H1 (cell line): ENCODE data around the gene GRID1. TPM values are rescaled to one million over a fixed set of nuclear protein-coding genes. Genes with fewer than 3 reads are reported as not detected.

Experiments
- CTCF ChIA-PET: fragments of 300-600 bp; sonication (Branson Sonifier 250); formaldehyde crosslinking; loops from one replicate; lab custom pipeline; 2021; ENCODE audit not compliant: partially characterized antibody; lab: Charles Lee
- POLR2A ChIA-PET: fragments of 300-600 bp; sonication (Branson Sonifier 250); formaldehyde crosslinking; loops from one replicate; lab custom pipeline; 2021; ENCODE audit warnings: inconsistent platforms; ENCODE audit not compliant: partially characterized antibody; lab: Charles Lee
- DNase-seq, 2 experiments: peaks; one replicate each; pipeline versions ENCODE4 v3.0.0 to v3.0.0-alpha.2; 2010 to 2022; ENCODE audit warnings: low spot score in 2 of 2, low read depth in 1 of 2, mixed read lengths in 1 of 2
- FAIRE-seq: peaks from 2 replicates; lab custom pipeline; 2011; peaks lifted over from hg19 to GRCh38; lab: Jason Lieb, UNC
- H2AFZ ChIP-seq: 2 replicates; pipeline ENCODE4 v1.8.1; 2012; ENCODE audit warnings: low read length, inconsistent platforms
- H2AK5ac ChIP-seq: 2 replicates; pipeline ENCODE4 v1.6.1; 2013; ENCODE audit warnings: low read depth, low read length
- H2BK120ac ChIP-seq: replicated peaks from 2 replicates; pipeline ENCODE3; 2013; ENCODE audit warnings: low read depth, low read length, inconsistent platforms
- H2BK12ac ChIP-seq: 2 replicates; pipeline ENCODE4 v1.6.1; 2013; ENCODE audit warnings: low read depth, low read length
- H2BK15ac ChIP-seq: 2 replicates; pipeline ENCODE4 v1.6.1; 2013; ENCODE audit warnings: low read length
- H2BK20ac ChIP-seq: 2 replicates; pipeline ENCODE4 v1.6.1; 2013; ENCODE audit warnings: low read length
- H2BK5ac ChIP-seq: 2 replicates; pipeline ENCODE4 v1.6.1; 2013; ENCODE audit warnings: low read depth, low read length
- H3K14ac ChIP-seq: 2 replicates; pipeline ENCODE4 v1.6.1; 2013; ENCODE audit warnings: inconsistent platforms; ENCODE audit not compliant: insufficient read length
- H3K18ac ChIP-seq: 2 replicates; pipeline ENCODE4 v1.6.1; 2013; ENCODE audit warnings: low read length; ENCODE audit errors: extremely low read depth
- H3K23ac ChIP-seq: 2 replicates; pipeline ENCODE4 v1.6.1; 2013; ENCODE audit warnings: inconsistent platforms; ENCODE audit not compliant: insufficient read length
- H3K23me2 ChIP-seq: 2 replicates; pipeline ENCODE4 v1.6.1; 2013; ENCODE audit warnings: low read depth, low read length
- H3K27ac ChIP-seq: 2 replicates; pipeline ENCODE4 v1.6.1; 2011; ENCODE audit warnings: low read depth, low read length, inconsistent platforms
- H3K27me3 ChIP-seq, 4 experiments: replicated peaks in 1 of 4; 1 replicate in 1 of 4; 2 replicates in 3 of 4; pipeline versions ENCODE4 v1.6.1 to v1.8.1; 2011 to 2013; ENCODE audit warnings: low read length in 3 of 4, mild to moderate bottlenecking in 3 of 4, inconsistent platforms in 2 of 4, mixed read lengths in 2 of 4, moderate library complexity in 1 of 4; ENCODE audit not compliant: control insufficient read depth in 3 of 4, insufficient read depth in 3 of 4; ENCODE audit errors: extremely low read depth in 1 of 4
- H3K36me3 ChIP-seq, 4 experiments: 2 replicates each; pipeline versions ENCODE4 v1.6.1 to v1.8.1; 2011 to 2013; ENCODE audit warnings: mild to moderate bottlenecking in 4 of 4, low read length in 3 of 4, moderate library complexity in 2 of 4, control low read depth in 1 of 4, inconsistent platforms in 1 of 4; ENCODE audit not compliant: insufficient read depth in 4 of 4, control insufficient read depth in 2 of 4
- H3K4ac ChIP-seq: replicated peaks from 2 replicates; pipeline ENCODE3; 2013; ENCODE audit warnings: low read length, low read depth, mixed read lengths, inconsistent platforms; ENCODE audit not compliant: insufficient read length
- H3K4me1 ChIP-seq, 4 experiments: replicated peaks in 1 of 4; 1 replicate in 1 of 4; 2 replicates in 3 of 4; pipeline versions ENCODE4 v1.6.1 to v1.8.1; 2011 to 2013; ENCODE audit warnings: low read length in 3 of 4, inconsistent platforms in 2 of 4, mixed read lengths in 1 of 4; ENCODE audit not compliant: insufficient read depth in 4 of 4, control insufficient read depth in 3 of 4
- H3K4me2 ChIP-seq, 2 experiments: 2 replicates each; pipeline versions ENCODE4 v1.6.1 to v1.8.1; 2011 to 2013; ENCODE audit warnings: low read depth in 2 of 2, low read length in 2 of 2, control low read depth in 1 of 2, inconsistent platforms in 1 of 2, mild to moderate bottlenecking in 1 of 2; ENCODE audit not compliant: insufficient read depth in 1 of 2
- H3K4me3 ChIP-seq, 4 experiments: fragments of 200-600, 300-600 bp in 1 of 4; sonication (generic), shearing (Covaris generic), sonication (Bioruptor Twin) in 1 of 4; 2 replicates each; pipeline versions ENCODE4 v1.5.1 to v1.8.1; 2011 to 2016; ENCODE audit warnings: low read length in 4 of 4, low read depth in 3 of 4, control low read depth in 2 of 4, inconsistent platforms in 2 of 4, mild to moderate bottlenecking in 2 of 4, mixed read lengths in 1 of 4, moderate library complexity in 1 of 4; ENCODE audit not compliant: insufficient read depth in 2 of 4; ENCODE audit errors: extremely low read depth in 1 of 4
- H3K56ac ChIP-seq: replicated peaks from 2 replicates; pipeline ENCODE3; 2013; ENCODE audit warnings: low read depth, mild to moderate bottlenecking, mixed read lengths, low read length, inconsistent platforms; ENCODE audit not compliant: insufficient read length
- H3K79me1 ChIP-seq: 2 replicates; pipeline ENCODE4 v1.6.1; 2013; ENCODE audit warnings: low read depth, low read length, control low read depth
- H3K79me2 ChIP-seq, 2 experiments: 2 replicates each; pipeline versions ENCODE4 v1.6.1 to v1.8.1; 2012 to 2013; ENCODE audit warnings: low read length in 2 of 2, mild to moderate bottlenecking in 2 of 2, inconsistent platforms in 1 of 2; ENCODE audit not compliant: insufficient read depth in 2 of 2, control insufficient read depth in 1 of 2
- H3K9ac ChIP-seq, 4 experiments: replicated peaks in 1 of 4; 1 replicate in 1 of 4; 2 replicates in 3 of 4; pipeline versions ENCODE4 v1.6.1 to v1.8.1; 2011 to 2013; ENCODE audit warnings: low read depth in 3 of 4, low read length in 3 of 4, control low read depth in 2 of 4, mild to moderate bottlenecking in 2 of 4, moderate library complexity in 2 of 4, inconsistent platforms in 1 of 4; ENCODE audit errors: extremely low read depth in 1 of 4
- H3K9me3 ChIP-seq, 2 experiments: 2 replicates each; pipeline versions ENCODE4 v1.6.1 to v1.8.1; 2012 to 2013; ENCODE audit warnings: mild to moderate bottlenecking in 2 of 2, moderate library complexity in 2 of 2, control low read depth in 1 of 2, inconsistent platforms in 1 of 2, low read depth in 1 of 2, low read length in 1 of 2, mixed read lengths in 1 of 2; ENCODE audit not compliant: insufficient read depth in 2 of 2
- H4K20me1 ChIP-seq, 2 experiments: replicated peaks in 1 of 2; 2 replicates each; pipeline versions ENCODE3 to v1.8.1; 2011 to 2013; ENCODE audit warnings: inconsistent platforms in 2 of 2, low read length in 2 of 2, mild to moderate bottlenecking in 1 of 2; ENCODE audit not compliant: insufficient read depth in 2 of 2, control insufficient read depth in 1 of 2
- H4K5ac ChIP-seq: 2 replicates; pipeline ENCODE4 v1.6.1; 2013; ENCODE audit warnings: low read length, low read depth, mixed read lengths, inconsistent platforms; ENCODE audit not compliant: insufficient read length
- H4K8ac ChIP-seq: 2 replicates; pipeline ENCODE4 v1.8.0; 2013; ENCODE audit warnings: mild to moderate bottlenecking, moderate library complexity, low read length, inconsistent platforms; ENCODE audit not compliant: insufficient read depth; ENCODE audit errors: extremely low read depth
- H4K91ac ChIP-seq: replicated peaks from 2 replicates; pipeline ENCODE3; 2013; ENCODE audit warnings: low read length, mixed read lengths, inconsistent platforms; ENCODE audit not compliant: insufficient read length
- CHD1 ChIP-seq: IDR thresholded peaks from 2 replicates; pipeline ENCODE4 v1.6.1; 2012; ENCODE audit warnings: low read depth, low read length, improper control_type of control experiment
- E2F6 ChIP-seq: IDR thresholded peaks from 2 replicates; pipeline ENCODE4 v1.6.1; 2012; ENCODE audit warnings: inconsistent platforms
- MAFK ChIP-seq: IDR thresholded peaks from 2 replicates; pipeline ENCODE4 v1.6.1; 2012; ENCODE audit warnings: low read depth, mild to moderate bottlenecking, improper control_type of control experiment, low read length
- NRF1 ChIP-seq: IDR thresholded peaks from 2 replicates; pipeline ENCODE4 v1.6.1; 2011; ENCODE audit warnings: mild to moderate bottlenecking, low read depth, low read length, improper control_type of control experiment
- SP1 ChIP-seq: IDR thresholded peaks from 2 replicates; pipeline ENCODE4 v1.6.1; 2011; ENCODE audit warnings: low read depth, low read length
- SP2 ChIP-seq: IDR thresholded peaks from 2 replicates; pipeline ENCODE4 v1.6.1; 2012; ENCODE audit warnings: mild to moderate bottlenecking, low read length, inconsistent platforms
- polyA plus RNA-seq, 7 experiments: library from polyadenylated mRNA; depleted of rRNA in 3 of 7; stranded (reverse) in 5 of 7; unstranded in 2 of 7; fragments of >200 nt in 5 of 7; fragments of 200-250 nt in 2 of 7; gene quantifications; 1 replicate in 5 of 7; 2 replicates in 1 of 7; 4 replicates in 1 of 7; pipeline versions ENCODE4 v1.2.1 to v1.2.3, GENCODE V29; 2011 to 2013; ENCODE audit warnings: missing spikeins in 2 of 7, mixed read lengths in 2 of 7
- total RNA-seq: library from RNA; stranded (reverse); fragmentation: NEBNext Ultra II Directional; extraction: Animal tissue kit (Norgen Biotek cat#: 25700); gene quantifications from 2 replicates; pipeline ENCODE4 v1.2.1, GENCODE V29; 2021

Gene GRID1
- total and polyA plus RNA-seq, 2 of the 8 experiments (the other 6 are each of a cell fraction or from before 2014, with no cell fraction given), result 0.22 to 0.30 TPM

GRCh38 chr10:86249794-86250193, 116.8 kb downstream of the GRID1 start:
- H4K91ac ChIP-seq, result no peak overlapping the region
- H4K20me1 ChIP-seq, result peaks cover 0 to 2% of the 10 kb centered on the region in 2 experiments
- no peak overlapping the region for H4K8ac ChIP-seq
- DNase-seq (no peak), FAIRE-seq (no peak)
- H2BK15ac ChIP-seq, result no peak overlapping the region
- no peak overlapping the region for H3K4ac ChIP-seq
- no peak overlapping the region for H3K27ac ChIP-seq
- ChIA-PET POLR2A (no interaction called here), CTCF (interaction anchor here (1.6 to 6.1 kb wide), 2 partner anchors 13 to 70 kb away, joined by 3 to 38 read pairs; no protein-coding TSS in a partner anchor)
- H2AK5ac ChIP-seq, result 0 out of 2 replicates have a peak overlapping the region, but pooled peaks have one; percentile 24
- H3K9me3 ChIP-seq, result peaks cover 6 to 8% of the 10 kb centered on the region in 2 experiments
- H3K36me3 ChIP-seq, result no peaks in the 10 kb centered on the region; a peak in 1 of 8 replicates
- no peak overlapping the region for H3K18ac ChIP-seq
- H2BK5ac ChIP-seq, result no peak overlapping the region
- H3K4me1 ChIP-seq, result peaks cover 0 to 6% (median 5%) of the 10 kb centered on the region in 4 experiments; a peak in 4 of 7 replicates
- H2BK120ac ChIP-seq, result no peak overlapping the region
- no peak overlapping the region for H2AFZ ChIP-seq
- H2BK20ac ChIP-seq, result no peak overlapping the region
- no peak overlapping the region for H3K23ac ChIP-seq
- no peaks in the 10 kb centered on the region for H3K79me1 ChIP-seq
- H3K27me3 ChIP-seq, result no peaks in the 10 kb centered on the region; a peak in 1 of 7 replicates
- H3K4me2 ChIP-seq, result no peak overlapping the region
- H3K14ac ChIP-seq, result no peak overlapping the region
- no peak overlapping the region for H3K4me3 ChIP-seq
- no peak overlapping the region for H4K5ac ChIP-seq
- H3K9ac ChIP-seq, result no peak overlapping the region
- H3K56ac ChIP-seq, result no peak overlapping the region
- H3K79me2 ChIP-seq, result no peaks in the 10 kb centered on the region
- no peak overlapping the region for H2BK12ac ChIP-seq
- H3K23me2 ChIP-seq, result peaks cover 4% of the 10 kb centered on the region; the same call in 1 of the 2 replicates
- TF ChIP-seq SP2, result no peak
- no peak for TF ChIP-seq CHD1
- TF ChIP-seq NRF1, result no peak
- TF ChIP-seq MAFK, result no peak
- TF ChIP-seq E2F6, result no peak
- no peak for TF ChIP-seq SP1
